HPDE6-E6E7 (cell line): Measurements from ENCODE around the gene XXYLT1.

ENCODE experiments used
- DNase-seq: peaks from one replicate; pipeline ENCODE4 v3.0.0; 2011; ENCODE audit warnings: missing footprints; ENCODE audit errors: extremely low spot score

The XXYLT1 gene

DNA sequence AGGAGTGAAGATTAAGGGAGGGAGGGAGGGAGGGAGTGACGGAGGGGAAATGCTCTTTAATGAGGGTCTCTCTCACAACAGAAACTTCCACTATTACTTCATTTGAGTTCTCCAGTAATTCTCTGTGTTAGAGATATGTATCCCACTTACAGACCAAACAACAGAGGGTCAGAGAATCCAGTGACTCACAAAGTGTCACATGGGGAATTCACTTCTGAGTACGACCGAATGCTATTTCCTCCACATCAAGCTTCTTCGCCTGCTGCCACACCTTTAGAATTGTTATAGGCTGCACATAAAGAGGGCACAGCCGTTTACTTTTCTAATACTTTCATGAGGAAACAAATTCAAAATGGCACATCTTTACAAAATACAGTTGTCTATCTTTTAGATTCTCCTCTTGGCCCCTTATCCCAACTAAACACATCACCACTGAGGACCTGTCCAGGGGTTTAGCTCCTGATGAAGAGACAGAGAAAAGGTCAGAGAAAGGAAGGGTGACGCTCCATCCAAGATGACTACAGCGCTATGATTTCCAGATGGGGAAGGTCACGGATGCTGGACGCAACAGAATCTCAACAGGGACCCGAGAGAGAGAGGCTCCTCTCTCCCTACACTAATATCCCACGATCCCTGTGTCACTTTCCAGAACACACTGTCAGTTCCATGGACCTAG lies 119.0 kb downstream of the XXYLT1 start:
- DNase-seq = peak; percentile 74

DNA sequence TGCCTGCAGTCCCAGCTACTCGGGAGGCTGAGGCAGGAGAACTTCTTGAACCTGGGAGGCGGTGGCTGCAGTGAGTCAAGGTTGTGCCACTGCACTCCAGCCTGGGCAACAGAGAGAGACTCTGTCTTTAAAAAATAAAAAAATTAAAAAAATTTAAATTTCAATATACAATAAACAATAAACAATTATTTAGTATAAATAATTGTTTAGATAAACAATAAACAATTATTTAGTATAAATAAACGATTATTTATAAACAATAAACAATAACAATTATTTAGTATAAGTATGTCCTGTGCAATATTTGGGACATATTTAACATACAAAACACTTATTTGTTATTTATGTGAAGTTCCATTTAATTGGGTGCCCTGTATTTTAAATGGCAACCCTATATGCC lies 119.6 kb downstream of the XXYLT1 start:
- no peak for DNase-seq

DNA sequence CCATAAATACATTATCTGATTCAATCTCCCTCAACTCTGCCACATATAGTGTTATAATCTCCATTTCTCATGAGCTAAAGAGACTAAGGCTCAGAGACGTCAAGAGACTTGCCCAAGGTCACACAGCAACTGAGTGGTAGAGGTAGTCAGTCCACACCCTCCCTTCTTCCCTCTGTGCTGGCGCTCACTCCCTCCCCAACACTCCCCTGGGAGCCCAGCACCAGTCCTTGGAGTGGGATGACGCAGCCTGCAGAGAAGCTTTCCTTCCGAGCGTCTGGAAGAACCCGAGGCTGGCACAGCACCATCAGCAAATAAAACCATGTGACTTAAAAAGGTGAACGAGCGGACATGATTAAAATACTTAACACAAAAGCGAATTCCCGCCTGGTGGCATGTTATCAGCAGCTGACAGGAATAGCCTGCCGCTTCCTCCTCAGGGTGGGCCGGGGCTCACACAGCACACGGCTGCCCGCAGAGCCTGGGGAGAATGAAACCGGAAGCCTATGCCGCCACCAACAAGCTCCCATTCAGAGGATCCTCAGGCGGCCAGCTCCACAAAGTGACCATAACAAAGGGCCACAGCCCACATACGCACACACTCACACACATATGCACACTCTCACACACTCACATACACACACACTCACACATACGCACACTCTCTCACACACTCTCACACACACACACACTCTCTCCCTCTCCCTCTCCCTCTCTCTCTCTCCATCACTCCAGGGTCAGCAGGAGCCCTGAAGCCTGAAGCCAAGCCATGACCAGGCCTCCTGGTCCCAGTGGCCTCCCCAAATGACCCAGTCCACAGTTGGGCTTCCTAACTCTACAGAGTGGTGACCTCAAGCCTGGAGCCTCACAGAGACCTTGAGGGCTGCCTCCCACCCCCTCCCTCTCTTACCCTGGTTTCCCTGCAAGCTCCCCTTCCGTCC lies 120.5 kb downstream of the XXYLT1 start:
- no peak for DNase-seq

DNA sequence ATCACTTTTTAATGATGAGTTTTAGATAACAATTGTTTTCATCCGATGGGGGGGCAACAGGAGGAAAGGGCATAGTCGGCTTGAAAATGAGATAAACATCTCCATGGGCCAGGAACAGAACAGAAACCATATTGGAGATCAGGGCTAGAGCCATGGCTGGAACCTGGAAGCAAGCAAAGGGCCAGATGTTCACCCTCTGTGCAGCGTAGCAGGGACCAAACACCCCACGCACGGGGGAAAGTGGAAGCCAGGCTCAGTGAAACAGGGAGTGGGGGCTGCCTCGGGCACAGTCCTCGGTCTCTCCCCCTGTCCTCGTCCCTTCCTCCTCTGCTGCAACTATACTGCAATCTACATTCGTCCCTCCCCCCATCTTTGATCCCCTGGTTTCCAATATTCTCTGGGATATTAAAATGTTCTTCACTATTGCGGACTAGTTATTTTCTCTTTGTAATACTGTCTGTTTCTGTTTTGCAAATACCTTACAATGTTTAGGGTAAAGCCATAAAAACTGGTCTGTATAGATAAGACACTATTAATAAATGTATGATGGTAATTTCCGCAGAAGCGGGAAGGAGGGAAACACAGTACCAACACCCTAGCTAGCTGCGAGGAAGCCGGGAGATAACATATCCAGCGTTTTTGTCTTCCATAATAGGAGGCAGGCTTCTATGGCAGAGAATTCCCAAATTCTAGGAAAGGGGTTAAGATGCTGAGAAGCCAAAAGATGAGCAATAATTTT lies 121.5 kb downstream of the XXYLT1 start:
- no peak for DNase-seq

DNA sequence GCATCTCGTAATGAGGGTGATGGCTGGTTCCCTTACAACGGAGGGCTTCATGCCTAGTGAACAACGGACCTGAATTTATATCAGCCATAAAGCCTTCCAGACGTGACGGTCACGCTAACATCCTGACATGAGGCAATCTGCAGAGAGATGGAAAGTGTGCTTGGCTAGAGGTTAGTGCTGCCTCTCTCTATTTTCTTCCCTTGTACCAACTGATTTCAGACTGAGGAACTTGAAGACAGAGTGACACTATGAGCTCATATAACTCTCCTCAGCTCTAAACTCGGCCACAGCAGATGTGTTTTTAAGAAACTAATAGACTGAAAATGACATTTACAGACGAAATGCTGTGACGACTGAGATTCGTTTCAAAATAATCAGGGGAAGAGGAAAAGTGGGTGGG lies 122.4 kb downstream of the XXYLT1 start:
- no peak for DNase-seq

DNA sequence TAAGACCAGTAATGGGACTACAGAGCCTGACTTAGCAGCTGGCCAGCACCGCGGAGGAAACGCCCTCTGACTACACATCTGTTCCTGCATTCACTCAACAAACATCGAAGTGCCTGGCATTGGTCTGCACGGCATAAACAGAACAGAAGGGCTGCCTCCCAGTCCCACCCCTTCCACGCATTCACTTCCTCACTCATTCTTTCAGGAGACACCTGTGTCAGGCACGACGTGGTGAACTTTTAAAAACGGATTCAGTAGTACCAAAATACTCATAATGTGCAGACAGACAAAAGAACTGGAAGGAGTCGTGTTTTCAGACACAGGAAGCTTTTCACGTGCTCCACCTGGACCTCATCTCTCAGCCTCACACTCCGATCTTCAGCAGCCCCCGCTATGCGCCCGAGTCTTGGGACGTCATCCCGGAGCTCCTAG lies 123.3 kb downstream of the XXYLT1 start:
- no peak for DNase-seq

DNA sequence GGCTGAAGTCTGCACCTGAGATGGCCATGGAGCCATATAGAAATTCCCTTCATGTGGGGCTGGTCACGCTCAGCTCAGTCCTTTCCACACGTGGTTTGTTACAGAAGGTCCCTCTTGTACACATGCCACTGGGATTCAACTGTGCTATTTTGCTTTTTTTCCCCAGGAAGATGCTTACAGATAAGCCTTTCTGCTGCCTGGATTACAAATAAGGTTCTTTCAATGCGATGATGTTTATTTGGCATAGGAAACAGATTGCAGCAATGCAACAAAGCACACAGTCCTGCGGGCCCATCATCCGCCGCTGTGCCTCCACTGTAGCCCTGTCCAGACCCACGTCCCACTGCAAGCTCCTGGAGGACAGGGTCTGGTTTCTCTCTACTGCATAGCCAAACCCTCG lies 124.8 kb downstream of the XXYLT1 start:
- no peak for DNase-seq

DNA sequence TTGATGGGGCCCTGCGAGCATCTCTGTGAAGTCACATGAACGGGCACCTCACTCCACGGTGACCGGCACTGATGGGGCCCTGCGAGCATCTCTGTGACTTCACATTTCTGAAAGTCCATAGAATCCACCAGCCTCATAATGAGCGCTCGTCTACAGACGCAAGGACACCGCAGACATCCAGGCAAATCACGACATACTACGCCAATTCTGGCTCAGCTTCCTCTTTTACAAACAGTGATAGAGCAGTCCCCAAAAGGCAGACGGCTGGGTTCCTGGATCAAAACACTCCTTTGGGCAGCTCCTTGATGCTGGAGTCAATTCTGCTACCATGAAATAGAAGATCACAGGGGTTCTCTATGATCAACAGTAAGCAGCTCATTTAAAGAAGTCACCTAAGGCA lies 125.4 kb downstream of the XXYLT1 start:
- DNase-seq = no peak

DNA sequence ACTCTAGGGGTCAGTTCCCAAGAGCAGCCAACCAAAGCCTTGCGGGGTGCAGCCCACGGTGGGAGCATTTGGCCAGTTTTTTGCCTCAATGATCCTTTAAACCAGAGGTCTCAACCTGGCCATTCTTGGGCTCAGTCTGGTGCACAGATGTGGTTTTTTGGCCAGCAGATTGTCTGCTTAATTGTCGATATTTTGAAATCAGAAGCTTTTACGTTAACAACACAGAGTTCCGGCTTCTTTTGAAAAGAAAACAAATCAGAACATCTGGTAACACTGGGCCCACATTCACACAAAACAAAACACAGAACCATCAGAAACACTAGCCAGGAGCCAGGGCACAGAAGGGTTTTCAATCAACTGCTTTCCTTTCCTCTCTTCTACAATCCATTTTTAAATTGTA lies 127.7 kb downstream of the XXYLT1 start:
- DNase-seq = no peak

DNA sequence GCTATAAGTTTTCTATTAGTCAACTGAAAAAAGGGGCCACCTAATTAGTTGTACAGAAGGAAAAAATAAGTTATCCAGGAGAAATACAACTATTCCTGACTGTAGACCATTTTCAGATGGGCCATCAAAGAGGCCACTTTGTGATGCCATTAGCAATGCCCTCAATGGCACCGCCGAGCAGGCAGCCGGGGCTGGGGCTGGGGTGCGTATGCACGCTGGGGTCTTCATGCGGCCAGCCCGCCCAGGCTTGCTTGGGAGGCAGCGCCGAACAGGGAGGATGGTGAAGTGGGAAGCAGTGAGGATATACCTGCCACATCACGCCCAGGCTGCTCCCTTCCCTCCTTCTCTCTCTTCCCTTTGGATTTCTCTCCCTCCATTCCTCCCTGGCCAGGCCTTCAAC lies 128.4 kb downstream of the XXYLT1 start:
- DNase-seq = no peak

DNA sequence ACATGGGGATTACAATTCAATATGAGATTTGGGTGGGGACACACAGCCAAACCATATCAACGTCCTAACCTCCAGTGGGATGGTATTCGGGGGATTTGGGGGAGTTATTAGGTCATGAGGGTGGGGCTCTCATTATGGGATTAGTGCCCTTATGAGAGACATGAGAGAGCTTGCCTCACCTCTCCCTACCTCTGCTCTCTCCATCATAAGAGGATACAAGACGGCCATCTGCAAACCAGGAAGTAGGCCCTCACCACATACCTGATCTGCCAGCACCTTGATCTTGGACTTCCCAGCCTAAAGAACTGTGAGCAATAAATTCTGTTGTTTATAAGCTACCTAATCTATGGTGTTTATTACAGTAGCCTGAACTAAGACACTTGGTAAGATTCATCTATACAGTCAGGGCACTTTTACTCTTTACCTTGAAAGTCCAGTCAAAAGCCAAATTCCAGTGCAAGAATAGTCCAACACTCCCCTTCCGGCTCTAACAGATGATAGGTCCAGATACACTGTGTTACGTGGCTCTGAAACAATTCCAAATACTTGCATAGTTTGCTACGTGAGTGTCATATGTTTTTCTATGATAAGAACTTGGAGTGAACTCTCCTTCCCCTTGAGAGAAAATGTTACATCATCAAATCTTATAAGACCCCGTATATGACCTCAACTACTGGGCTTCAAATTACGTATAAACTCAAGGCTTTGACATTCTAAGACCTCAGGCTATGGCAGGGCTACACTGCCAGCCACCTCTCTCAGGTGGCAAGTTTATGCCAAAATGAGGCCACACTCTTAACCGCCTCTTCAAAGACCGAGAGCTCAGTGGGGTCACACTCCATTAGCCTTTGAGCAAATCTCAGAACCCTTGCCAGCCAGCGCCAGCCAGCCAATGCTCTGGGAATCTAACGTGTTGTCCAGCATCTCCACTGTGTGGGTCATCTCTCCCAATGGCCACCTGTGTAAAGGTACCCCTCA lies 129.9 kb downstream of the XXYLT1 start:
- DNase-seq = no peak

DNA sequence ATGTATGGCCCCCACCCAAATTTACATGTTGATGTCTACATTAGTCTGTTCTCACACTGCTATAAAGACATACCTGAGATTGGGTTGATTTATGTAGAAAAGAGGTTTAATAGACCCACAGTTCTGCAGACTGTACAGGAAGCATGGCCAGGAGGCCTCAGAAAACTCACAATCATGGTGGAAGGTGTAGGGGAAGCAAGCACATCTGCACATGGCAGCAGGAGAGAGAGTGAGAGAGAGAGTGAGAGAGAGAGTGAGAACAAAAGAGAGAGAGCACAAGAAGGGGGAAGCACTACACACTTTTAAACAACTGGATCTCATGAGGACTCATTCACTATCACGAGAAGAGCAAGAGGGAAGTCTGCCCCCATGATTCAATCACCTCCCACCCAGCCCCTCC lies 130.5 kb downstream of the XXYLT1 start:
- DNase-seq = no peak

DNA sequence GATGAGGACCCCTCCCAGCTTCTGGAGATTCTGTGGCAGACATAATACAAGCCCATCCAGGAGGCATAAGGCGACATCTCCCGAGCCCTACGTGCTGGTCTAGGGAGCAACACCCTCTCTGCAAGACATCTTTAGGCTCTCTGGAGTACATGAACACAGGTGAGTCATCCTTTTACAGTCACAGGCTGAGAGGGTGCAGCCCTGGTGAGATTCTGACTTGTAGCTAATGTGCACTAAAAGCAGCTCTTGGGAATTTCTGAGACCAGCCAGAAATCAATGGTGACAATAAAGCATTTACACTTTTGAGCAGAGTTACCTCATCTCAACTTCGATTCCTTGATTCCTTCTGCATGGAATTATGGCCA lies 131.1 kb downstream of the XXYLT1 start:
- DNase-seq = peak; percentile 90

DNA sequence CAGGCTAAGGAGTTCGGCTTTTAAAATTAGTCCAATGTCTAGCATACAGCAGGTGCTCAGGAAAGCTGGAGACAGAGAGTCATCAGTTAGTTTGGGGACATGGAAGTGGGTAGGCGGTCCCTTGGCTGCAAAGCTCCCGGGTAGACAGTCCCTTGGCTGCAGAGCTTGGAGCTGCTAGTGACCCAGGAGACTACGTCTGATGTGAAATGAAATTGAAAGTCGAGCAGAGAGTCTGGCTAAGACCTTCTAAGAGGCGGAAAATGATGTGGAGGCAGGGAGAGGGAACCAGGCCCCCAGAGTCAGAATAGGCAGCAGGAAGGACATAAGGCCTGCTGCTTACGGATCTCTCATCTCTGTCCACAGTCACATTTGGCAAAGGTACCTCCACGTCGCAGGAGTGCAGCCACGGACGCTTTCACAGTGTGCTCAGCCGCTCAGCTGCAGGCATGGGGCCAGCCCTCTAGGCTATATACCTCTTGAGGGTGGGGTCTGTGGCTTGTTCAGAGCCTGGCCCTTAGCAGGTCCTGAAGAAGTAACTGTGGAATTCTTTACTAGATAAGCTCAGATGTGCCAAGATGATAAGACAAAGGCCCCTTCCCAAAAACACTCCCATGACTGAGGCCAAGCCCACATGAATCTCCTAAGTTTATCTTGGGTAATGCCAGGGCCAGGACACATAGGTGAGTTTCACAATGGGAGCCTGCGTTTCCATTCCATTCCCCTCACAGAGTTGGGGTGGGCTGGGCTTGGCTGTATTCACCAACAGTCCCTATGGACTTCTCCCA lies 131.7 kb downstream of the XXYLT1 start:
- no peak for DNase-seq

DNA sequence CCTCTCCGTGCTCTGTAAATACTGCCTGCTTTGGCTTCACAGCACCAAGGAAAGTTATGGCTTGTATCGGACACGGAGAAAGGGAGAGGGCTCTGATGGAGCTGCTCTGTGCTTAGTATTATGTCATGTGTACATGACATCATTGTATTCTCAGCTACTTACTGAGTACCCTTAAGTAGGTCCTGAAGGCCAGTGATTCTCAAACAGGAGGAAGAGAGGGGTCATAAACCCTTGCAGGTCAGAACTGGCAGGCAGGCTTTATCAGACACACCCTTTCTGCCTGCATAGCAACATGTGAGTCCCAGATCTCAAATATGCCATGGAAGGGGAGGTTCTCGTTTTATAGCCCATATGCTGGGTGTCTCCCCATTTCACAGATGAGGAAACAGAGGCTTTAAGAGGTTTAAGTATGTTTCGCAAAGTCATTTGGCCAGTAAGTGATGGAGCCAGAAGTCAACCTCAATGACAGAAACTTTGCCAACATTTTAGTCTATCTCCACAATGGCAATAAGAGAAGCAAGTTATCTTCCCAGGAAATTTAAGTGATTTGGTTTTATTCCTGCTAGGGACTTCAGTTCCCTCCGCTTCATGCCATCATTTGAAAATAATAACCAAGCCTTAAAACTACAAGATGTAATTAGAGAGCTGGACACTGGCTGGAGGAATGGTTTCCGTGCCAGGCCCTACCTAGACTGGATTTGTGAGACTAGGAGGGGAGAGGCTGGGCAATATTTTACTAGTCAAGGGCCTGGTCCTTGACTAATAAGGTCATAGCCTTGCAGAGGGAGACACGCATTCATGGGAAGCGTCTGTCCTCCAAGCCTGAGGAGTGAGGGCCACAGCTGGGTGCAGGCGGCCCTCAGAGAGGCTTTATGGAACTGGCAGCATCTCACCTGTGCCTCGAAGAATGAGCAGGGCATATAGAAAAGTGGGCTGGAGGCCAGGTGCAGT lies 133.0 kb downstream of the XXYLT1 start:
- no peak for DNase-seq

DNA sequence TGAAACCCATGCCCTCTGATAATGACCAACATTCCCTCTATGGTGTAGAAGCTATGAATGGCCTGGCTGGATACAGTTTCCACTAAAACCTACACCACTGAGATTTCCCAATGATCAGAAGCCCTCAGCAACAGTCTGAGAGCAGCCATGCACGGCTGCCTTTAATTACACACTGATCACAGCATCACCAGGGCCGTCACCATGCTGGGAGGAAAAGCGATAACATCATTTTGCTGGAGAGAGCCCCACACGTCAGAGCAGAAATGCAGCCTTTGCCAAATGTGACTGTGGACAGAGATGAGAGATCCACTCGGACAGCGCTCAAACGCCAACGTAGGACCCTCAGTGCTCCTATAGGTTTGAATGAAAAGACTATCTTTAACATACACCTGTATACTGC lies 135.0 kb downstream of the XXYLT1 start:
- DNase-seq = no peak

DNA sequence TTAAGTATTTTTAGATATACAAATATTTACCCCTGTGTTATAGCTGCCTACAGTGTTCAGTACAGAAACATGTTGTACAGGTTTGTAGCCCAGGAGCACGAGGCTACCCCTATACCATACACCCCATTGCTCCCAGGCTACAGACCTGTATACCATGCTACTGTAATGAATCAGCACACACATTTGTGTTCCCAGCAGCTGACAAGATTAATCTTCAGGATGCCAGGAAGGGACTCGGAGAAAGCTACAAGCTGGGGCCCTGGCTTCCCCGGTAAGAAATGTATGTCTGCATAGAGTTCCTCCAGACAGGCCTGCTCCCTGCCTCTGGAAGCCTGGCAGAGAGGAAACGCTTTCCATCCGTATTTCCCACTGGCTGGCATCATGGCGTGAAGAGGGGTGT lies 136.5 kb downstream of the XXYLT1 start:
- no peak for DNase-seq

DNA sequence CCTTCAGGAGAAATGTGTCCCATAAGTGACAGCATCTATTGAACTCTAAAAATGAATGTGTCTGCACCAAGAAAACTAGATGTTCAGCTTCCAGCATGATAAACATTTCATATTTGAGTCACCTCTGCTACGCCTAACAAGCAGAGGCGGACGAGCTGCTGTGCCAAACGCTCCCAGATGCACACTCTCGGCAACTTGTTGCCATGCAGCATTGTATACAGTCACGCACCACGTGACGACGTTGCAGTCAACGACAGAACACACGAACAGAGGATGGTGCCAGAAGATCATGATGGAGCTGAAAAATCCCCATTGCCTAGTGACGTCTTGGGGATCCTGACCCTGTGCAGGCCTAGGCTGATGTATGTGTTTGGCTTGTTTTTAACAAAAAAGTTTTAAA lies 137.5 kb downstream of the XXYLT1 start:
- DNase-seq = peak; percentile 60

DNA sequence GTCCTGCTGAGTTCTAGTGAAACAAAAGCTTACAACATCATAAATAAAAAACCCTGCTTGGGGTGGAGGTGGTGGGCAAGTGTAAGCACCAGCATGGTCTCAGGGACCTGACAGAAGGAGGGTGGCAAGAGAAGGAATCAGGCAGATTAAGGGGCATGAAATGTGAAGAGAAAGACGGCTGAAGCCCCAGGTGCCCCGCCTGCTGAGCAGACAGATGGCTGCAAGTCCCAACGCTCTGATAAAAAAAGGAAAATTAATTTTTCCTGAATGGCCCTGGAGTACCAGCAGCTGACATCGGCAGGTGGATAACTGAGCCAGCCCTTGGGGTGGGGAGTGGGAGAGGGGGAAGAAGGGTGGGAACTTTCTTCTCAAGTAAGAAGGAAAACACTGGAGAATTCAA lies 137.9 kb downstream of the XXYLT1 start:
- no peak for DNase-seq
